WTC11 (cell line): Measurements from ENCODE around the gene TPCN2. TPM values are rescaled to one million over a fixed set of nuclear protein-coding genes. Genes with fewer than 3 reads are reported as not detected.
"Not testable (repeated sequence)": the region's sequence is repeated elsewhere in the genome, so short reads cannot be mapped to it uniquely, and the experiment has no call there.

ENCODE experiments used
- ATAC-seq: fragments of 200-7000 bp; cut with Tn5 transposase; 2 replicates; pipeline ENCODE4 v1.10.0; 2021; ENCODE audit warnings: mild to moderate bottlenecking, moderate library complexity
- CTCF ChIA-PET: fragments of 300-600 bp; sonication (Branson Sonifier 250); formaldehyde crosslinking; loops from one replicate; lab custom pipeline; 2021; ENCODE audit warnings: antibody characterized with exemption; lab: Charles Lee
- POLR2A ChIA-PET: fragments of 350-600 bp; sonication (Branson Sonifier 250); formaldehyde crosslinking; loops from one replicate; lab custom pipeline; 2021; ENCODE audit warnings: antibody characterized with exemption; lab: Charles Lee
- DNase-seq: peaks from one replicate; pipeline ENCODE4 v3.0.0; 2021; ENCODE audit warnings: low spot score
- H3K27ac Mint-ChIP-seq: 2 replicates; pipeline ENCODE4 v1.8.0; 2021; ENCODE audit warnings: mixed read lengths
- H3K27me3 Mint-ChIP-seq: 2 replicates; pipeline ENCODE4 v1.8.0; 2021; ENCODE audit warnings: low read depth, mild to moderate bottlenecking, moderate library complexity, mixed read lengths
- H3K36me3 Mint-ChIP-seq: 2 replicates; pipeline ENCODE4 v1.8.0; 2021; ENCODE audit warnings: mixed read lengths
- H3K4me1 Mint-ChIP-seq: 2 replicates; pipeline ENCODE4 v1.8.0; 2022; ENCODE audit warnings: mixed read lengths
- H3K4me3 Mint-ChIP-seq: 2 replicates; pipeline ENCODE4 v1.8.0; 2021; ENCODE audit warnings: mild to moderate bottlenecking, moderate library complexity, mixed read lengths
- H3K9me3 Mint-ChIP-seq: 2 replicates; pipeline ENCODE4 v1.8.0; 2021; ENCODE audit warnings: mixed read lengths
- CBFB ChIP-seq: sonication (generic); formaldehyde crosslinking; IDR thresholded peaks from 2 replicates; pipeline ENCODE4 v1.8.1; 2022; ENCODE audit warnings: mild to moderate bottlenecking, low read depth, missing genetic modification reagents
- E2F1 ChIP-seq: sonication (generic); formaldehyde crosslinking; IDR thresholded peaks from 2 replicates; pipeline ENCODE4 v1.8.0; 2022; ENCODE audit warnings: mild to moderate bottlenecking, missing genetic modification reagents
- GTF2I ChIP-seq: fragments of 250-450 bp; sonication (Bioruptor Pico); conservative IDR thresholded peaks from 2 replicates; pipeline ENCODE4 v1.4.0; 2021; ENCODE audit warnings: mild to moderate bottlenecking
- IRF2 ChIP-seq: sonication (generic); formaldehyde crosslinking; IDR thresholded peaks from 2 replicates; pipeline ENCODE4 v1.8.0; 2022; ENCODE audit warnings: low read depth, missing genetic modification reagents, borderline replicate concordance
- JUN ChIP-seq: sonication (generic); formaldehyde crosslinking; IDR thresholded peaks from 2 replicates; pipeline ENCODE4 v1.8.0; 2023; ENCODE audit warnings: mild to moderate bottlenecking, missing genetic modification reagents
- MAX ChIP-seq: sonication (generic); formaldehyde crosslinking; IDR thresholded peaks from 2 replicates; pipeline ENCODE4 v1.8.0; 2022; ENCODE audit warnings: mild to moderate bottlenecking, missing genetic modification reagents
- MXD4 ChIP-seq: fragments of 250-450 bp; sonication (Bioruptor Pico); IDR thresholded peaks from 2 replicates; pipeline ENCODE4 v1.8.0; 2021; ENCODE audit warnings: mild to moderate bottlenecking, moderate library complexity, borderline replicate concordance
- NFYB ChIP-seq: sonication (generic); formaldehyde crosslinking; conservative IDR thresholded peaks from 2 replicates; pipeline ENCODE4 v1.8.0; 2022; ENCODE audit warnings: low read depth, missing genetic modification reagents
- NR2C2 ChIP-seq: sonication (generic); formaldehyde crosslinking; IDR thresholded peaks from 2 replicates; pipeline ENCODE4 v1.8.0; 2022; ENCODE audit warnings: mild to moderate bottlenecking, missing genetic modification reagents
- ZNF121 ChIP-seq: sonication (generic); formaldehyde crosslinking; IDR thresholded peaks from 2 replicates; pipeline ENCODE4 v1.8.0; 2023; ENCODE audit warnings: missing genetic modification reagents
- total RNA-seq: library from RNA; stranded (reverse); gene quantifications from 3 replicates; pipeline ENCODE4 v1.2.3, GENCODE V29; 2021
- TF ChIP-seq, protein P1 (sequence below): fragments of 250-450 bp; sonication (Bioruptor Pico); IDR thresholded peaks from 2 replicates; pipeline ENCODE4 v1.9.0; 2021; ENCODE audit warnings: moderate library complexity, mild to moderate bottlenecking, inconsistent platforms, borderline replicate concordance
- TF ChIP-seq, protein P2 (sequence below): sonication (generic); formaldehyde crosslinking; IDR thresholded peaks from 2 replicates; pipeline ENCODE4 v1.8.0; 2023; ENCODE audit warnings: mild to moderate bottlenecking, missing genetic modification reagents

The TPCN2 gene
- total RNA-seq, 1 experiment from 2014 or later: 24.6 TPM

DNA sequence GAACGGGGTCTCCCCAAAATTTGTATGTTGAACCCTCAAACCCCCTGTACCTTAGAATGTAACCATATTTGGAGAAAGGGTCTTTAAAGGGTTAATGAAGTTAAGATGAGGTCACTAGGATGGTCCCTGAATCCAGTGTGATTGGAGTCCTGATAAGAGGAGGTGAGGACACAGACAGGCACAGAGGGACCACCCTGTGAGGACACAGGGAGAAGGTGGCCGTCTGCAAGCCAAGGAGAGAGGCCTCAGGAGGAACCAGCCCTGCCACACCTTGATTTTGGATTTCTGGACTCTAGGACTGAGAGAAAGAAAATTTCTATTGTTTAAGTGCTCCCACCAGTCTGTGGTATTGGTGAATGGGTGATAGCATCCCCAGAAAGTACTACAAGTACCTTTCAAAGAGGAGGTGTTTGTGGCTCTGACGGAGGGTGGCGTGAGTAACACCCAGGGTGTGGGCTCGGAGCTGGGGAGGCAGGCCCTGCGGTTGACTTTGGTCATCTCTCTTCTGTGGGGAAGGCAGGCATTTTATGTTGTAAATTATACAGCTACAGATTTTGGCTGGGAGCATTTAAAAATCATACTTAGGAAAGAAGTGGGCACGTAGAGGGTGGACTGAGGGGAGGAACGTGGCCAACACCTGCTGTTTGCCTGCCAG is 49.5 kb upstream of the TPCN2 start (continued):
- no peak for TF ChIP-seq IRF2 (CRISPR knock-in tag)
- TF ChIP-seq ZNF121 (CRISPR knock-in tag): no peak
- TF ChIP-seq, all 79 proteins: peak for 0

DNA sequence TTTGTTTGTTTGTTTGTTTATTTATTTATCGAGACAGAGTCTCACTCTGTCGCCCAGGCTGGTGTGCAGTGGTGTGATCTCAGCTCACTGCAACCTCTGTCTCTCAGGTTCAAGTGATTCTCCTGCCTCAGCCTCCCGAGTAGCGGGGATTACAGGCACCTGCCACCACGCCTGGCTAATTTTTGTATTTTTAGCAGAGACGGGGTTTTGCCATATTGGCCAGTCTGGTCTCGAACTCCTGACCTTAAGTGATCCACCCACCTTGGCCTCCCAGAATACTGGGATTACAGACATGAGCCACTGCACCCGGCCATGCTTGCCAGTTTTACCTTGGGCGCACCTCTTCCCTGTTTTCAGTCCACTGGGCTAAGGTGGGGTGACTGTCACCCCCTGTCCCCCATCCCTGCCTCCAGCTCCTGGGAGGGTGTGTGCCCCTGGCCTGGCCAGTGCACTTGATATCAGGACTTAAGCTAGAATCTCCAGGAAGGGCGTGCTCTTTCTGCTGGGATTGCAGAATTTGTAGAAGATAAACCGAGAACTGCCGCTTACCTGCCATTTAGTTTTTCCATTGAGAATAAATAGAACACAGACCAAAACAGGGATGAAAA is 48.9 kb upstream of the TPCN2 start:
- H3K4me1 Mint-ChIP-seq, H3K36me3 Mint-ChIP-seq, ATAC-seq, H3K9me3 Mint-ChIP-seq, H3K27ac Mint-ChIP-seq, H3K27me3 Mint-ChIP-seq, POLR2A ChIA-PET, H3K4me3 Mint-ChIP-seq: not testable (repeated sequence)
- CTCF ChIA-PET: interaction anchor here (0.8 to 1.6 kb wide), 3 partner anchors 11 to 110 kb away, joined by 3 to 5 read pairs (median 3); partner anchors contain the start of gene TPCN2
- DNase-seq: peak; percentile 1

DNA sequence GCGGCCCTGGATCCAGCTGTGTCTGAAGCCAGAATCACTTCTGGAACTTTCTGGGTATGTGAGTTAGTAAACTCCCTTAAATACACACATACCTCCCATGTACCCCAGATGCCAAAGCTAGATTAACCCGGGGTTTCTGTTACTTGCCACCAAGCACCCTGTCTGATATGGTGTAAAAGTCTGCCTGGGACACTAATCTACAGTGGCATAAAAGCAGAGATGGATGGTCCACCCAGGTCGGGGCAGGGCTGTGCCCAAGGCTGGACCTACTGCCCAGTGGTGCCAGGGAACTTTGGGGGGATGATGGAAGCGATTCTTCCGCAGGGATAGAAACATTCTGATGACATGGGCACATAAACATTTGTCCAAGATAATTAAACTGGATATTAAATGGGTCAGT is 48.3 kb upstream of the TPCN2 start:
- no peaks in the 10 kb centered on the region for H3K27me3 Mint-ChIP-seq
- H3K27ac Mint-ChIP-seq: no peak overlapping the region
- DNase-seq: peak; percentile 1
- H3K36me3 Mint-ChIP-seq: no peaks in the 10 kb centered on the region
- no peak for ATAC-seq
- H3K9me3 Mint-ChIP-seq: no peaks in the 10 kb centered on the region
- TF ChIP-seq JUN (CRISPR knock-in tag): no peak
- TF ChIP-seq, protein P1, sequence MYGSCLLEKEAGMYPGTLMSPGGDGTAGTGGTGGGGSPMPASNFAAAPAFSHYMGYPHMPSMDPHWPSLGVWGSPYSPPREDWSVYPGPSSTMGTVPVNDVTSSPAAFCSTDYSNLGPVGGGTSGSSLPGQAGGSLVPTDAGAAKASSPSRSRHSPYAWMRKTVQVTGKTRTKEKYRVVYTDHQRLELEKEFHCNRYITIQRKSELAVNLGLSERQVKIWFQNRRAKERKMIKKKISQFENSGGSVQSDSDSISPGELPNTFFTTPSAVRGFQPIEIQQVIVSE (CRISPR knock-in tag): no peak
- TF ChIP-seq E2F1 (CRISPR knock-in tag): no peak
- TF ChIP-seq, protein P2, sequence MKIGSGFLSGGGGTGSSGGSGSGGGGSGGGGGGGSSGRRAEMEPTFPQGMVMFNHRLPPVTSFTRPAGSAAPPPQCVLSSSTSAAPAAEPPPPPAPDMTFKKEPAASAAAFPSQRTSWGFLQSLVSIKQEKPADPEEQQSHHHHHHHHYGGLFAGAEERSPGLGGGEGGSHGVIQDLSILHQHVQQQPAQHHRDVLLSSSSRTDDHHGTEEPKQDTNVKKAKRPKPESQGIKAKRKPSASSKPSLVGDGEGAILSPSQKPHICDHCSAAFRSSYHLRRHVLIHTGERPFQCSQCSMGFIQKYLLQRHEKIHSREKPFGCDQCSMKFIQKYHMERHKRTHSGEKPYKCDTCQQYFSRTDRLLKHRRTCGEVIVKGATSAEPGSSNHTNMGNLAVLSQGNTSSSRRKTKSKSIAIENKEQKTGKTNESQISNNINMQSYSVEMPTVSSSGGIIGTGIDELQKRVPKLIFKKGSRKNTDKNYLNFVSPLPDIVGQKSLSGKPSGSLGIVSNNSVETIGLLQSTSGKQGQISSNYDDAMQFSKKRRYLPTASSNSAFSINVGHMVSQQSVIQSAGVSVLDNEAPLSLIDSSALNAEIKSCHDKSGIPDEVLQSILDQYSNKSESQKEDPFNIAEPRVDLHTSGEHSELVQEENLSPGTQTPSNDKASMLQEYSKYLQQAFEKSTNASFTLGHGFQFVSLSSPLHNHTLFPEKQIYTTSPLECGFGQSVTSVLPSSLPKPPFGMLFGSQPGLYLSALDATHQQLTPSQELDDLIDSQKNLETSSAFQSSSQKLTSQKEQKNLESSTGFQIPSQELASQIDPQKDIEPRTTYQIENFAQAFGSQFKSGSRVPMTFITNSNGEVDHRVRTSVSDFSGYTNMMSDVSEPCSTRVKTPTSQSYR (CRISPR knock-in tag): no peak
- ChIA-PET POLR2A (no interaction called here), CTCF (interaction anchor here (0.8 to 3.2 kb wide), 4 partner anchors 10 to 110 kb away, joined by 3 to 14 read pairs (median 4); partner anchors contain the start of gene TPCN2)
- peaks cover 3% of the 10 kb centered on the region; the same call in 1 of the 2 replicates for H3K4me1 Mint-ChIP-seq
- H3K4me3 Mint-ChIP-seq: no peak overlapping the region

- Mint-ChIP-seq H3K36me3 (no peaks in the 10 kb centered on the region), H3K27ac (peak overlapping the region; percentile 65; the same call in 1 of the 2 replicates), H3K27me3 (no peaks in the 10 kb centered on the region), H3K9me3 (no peaks in the 10 kb centered on the region), H3K4me1 (peaks cover 3% of the 10 kb centered on the region; the same call in 1 of the 2 replicates), H3K4me3 (no peak overlapping the region)
- DNase-seq (peak; percentile 2), ATAC-seq (peak; percentile 33)
- ChIA-PET CTCF (interaction anchor here (0.9 to 3.2 kb wide), 6 partner anchors 10 to 130 kb away, joined by 3 to 14 read pairs (median 4); partner anchors contain the start of gene TPCN2), POLR2A (no interaction called here)
- TF ChIP-seq NFYB (CRISPR knock-in tag) (no peak), NR2C2 (no peak), MXD4 (CRISPR knock-in tag) (no peak), GTF2I (CRISPR knock-in tag) (no peak), MAX (no peak), CBFB (CRISPR knock-in tag) (no peak)
Measured at GRCh38 chr11:69000831-69001242, 47.9 kb upstream of the TPCN2 start.
